Measurements from ENCODE around the gene PWWP2B.

GRCh38 chr10:132446195-132446581, 49.2 kb downstream of the PWWP2B start:
- no peak for TF ChIP-seq CTCF (IDR thresholded peaks at IDR 0.05 in 8 of 11, conservative IDR thresholded peaks at IDR 0.05 in 3 of 11)
- TF ChIP-seq POLR2A (IDR thresholded peaks at IDR 0.05) = no peak
